Cardiac septum (tissue), 1 donor: ENCODE results near the gene TSPAN17. TPM values are rescaled to one million over a fixed set of nuclear protein-coding genes. Genes with fewer than 3 reads are reported as not detected.

Experiments
- DNase-seq: peaks from one replicate; pipeline ENCODE4 v3.0.0-alpha.2; 2020; ENCODE audit warnings: low spot score
- intact Hi-C: fragments of 100-400 bp; cut with DNase I; formaldehyde crosslinking; loops from one replicate; pipeline ENCODE4 v1.14.0; 2022
- total RNA-seq: library from RNA; stranded (reverse); fragmentation: NEBNext Ultra II Directional; extraction: Animal tissue kit (Norgen Biotek cat#: 25700); gene quantifications from one replicate; pipeline ENCODE4 v1.2.1, GENCODE V29; 2021
- donor health status: DM: no; HTN: no; CAD: no.

The TSPAN17 gene
- total RNA-seq, 1 donor from 2014 or later = 30.2 TPM

- intact Hi-C loops = no loop called here
- no peak for DNase-seq
Observed at GRCh38 chr5:176671890-176672747, 24.8 kb downstream of the TSPAN17 start.

GRCh38 chr5:176673651-176674583, 26.6 kb downstream of the TSPAN17 start:
- intact Hi-C loops = no loop called here
- no peak for DNase-seq

DNA sequence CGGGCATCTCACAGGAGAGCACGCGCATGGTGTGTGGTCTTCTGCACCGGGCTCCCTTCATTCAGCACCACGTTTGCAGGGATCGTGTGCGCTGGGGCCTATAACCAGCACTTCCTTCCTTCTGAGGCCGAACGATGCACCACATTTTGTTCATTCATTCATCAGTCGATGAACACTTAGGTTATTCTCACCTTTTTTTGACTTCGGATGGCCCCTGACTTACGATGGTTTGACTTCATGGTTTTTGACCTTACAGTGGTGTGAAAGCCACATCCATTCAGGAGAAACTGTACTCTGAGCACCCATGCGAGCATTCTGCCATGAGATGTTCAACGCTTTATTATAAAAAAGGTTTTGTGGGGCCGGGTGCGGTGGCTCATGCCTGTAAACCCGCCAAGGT, 27.5 kb downstream of the TSPAN17 start:
- no peak for DNase-seq
- intact Hi-C loops = no loop called here

GRCh38 chr5:176675676-176676360, 28.5 kb downstream of the TSPAN17 start:
- intact Hi-C loops = no loop called here
- DNase-seq = no peak

- intact Hi-C loops = no loop called here
- no peak for DNase-seq
Observed at GRCh38 chr5:176676361-176676824, 29.1 kb downstream of the TSPAN17 start.

GRCh38 chr5:176677209-176677939, 30.1 kb downstream of the TSPAN17 start:
- intact Hi-C loops = no loop called here
- no peak for DNase-seq

DNA sequence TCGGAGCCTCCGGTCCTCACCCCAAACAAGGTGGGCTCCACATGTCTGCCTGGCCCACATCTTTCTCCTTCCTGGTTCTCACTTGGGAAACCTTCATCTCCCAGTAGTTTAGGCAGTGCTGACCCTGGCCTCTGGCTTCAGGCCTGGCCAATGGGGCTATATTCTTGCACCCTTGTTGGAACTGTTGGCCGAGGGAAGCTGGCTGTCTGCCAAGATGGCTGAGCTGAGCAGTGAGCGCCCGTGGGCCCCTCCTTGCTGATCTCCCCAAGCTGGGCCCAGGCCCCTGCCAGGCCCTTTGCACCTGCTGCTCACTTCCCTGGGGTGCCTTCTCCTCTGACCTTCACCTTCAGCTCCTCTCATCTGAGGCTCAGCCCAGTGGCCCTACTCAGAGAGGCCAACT, 31.3 kb downstream of the TSPAN17 start:
- no peak for DNase-seq
- intact Hi-C loops = no loop called here

- no peak for DNase-seq
- intact Hi-C loops = no loop called here
Observed at GRCh38 chr5:176679365-176680225, 32.3 kb downstream of the TSPAN17 start.

DNA sequence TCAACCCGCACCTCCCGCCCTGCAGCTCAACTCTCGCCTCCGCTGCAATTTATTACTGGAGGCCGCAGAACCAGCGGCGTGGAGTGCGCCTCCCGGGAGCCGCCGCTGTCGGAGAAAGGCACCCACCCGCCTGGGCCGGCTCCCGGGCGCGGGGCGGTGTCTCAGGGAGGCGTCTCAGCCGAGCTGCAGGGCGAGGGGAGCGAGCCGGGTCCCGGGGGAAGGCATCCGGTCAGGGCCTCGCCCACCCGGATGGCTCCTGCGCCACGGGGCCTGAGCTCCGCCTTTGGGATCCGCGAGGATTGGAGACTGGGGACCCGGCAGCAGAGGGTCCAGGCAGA, 32.9 kb downstream of the TSPAN17 start:
- intact Hi-C loops = no loop called here
- DNase-seq = no peak

- DNase-seq = no peak
- intact Hi-C loops = no loop called here
Observed at GRCh38 chr5:176682016-176682531, 34.8 kb downstream of the TSPAN17 start.

- no peak for DNase-seq
- intact Hi-C loops = no loop called here
Observed at GRCh38 chr5:176685010-176685409, 37.7 kb downstream of the TSPAN17 start.

DNA sequence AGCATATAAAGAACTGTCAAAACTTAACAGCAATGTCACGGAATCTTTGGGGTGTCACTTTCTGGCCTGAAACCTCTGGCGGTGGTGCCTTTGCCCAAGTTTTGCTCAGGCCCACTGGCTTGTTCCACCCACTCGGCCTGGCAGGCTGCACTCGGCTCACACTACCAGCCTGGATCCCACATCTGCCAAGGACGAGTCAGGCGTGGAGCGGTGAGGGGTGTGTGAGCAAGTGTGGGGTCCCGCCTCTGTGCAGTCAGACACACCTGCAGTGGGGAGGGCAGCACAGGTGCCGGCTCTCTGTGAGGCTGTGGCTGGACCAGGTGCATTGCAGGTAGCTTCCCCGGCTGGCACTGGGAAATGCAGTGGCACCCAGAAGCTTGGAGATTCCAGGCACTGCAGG, 40.0 kb downstream of the TSPAN17 start:
- no peak for DNase-seq
- intact Hi-C loops = no loop called here

- intact Hi-C loops = no loop called here
- no peak for DNase-seq
Observed at GRCh38 chr5:176687881-176688280, 40.6 kb downstream of the TSPAN17 start.

GRCh38 chr5:176690911-176691310, 43.6 kb downstream of the TSPAN17 start:
- intact Hi-C loops = no loop called here
- DNase-seq = no peak

DNA sequence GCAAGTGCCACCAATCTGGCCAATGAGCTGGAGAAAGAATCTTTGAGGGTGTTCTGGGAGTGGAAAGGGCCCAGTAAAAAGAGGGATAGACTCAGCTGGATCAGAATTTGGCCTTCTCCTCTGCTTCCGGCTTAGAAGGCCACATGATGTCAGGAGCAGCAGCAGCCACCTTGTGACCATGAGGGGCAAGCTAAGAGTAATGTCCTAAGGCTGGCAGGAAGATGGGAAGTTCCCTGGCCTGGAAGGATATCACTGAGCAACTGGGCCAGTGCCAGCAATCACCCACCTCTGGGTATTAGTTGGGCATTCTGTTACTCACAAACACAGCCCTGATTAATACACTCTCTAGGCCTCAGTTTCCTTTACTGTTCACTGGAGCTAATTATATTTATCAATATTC, 44.2 kb downstream of the TSPAN17 start:
- DNase-seq = no peak
- intact Hi-C loops = no loop called here

GRCh38 chr5:176692326-176692725, 45.0 kb downstream of the TSPAN17 start:
- intact Hi-C loops = no loop called here
- no peak for DNase-seq

- intact Hi-C loops = no loop called here
- DNase-seq = no peak
Observed at GRCh38 chr5:176692839-176693476, 45.7 kb downstream of the TSPAN17 start.

- no peak for DNase-seq
- intact Hi-C loops = no loop called here
Observed at GRCh38 chr5:176693477-176693851, 46.2 kb downstream of the TSPAN17 start.
